ENCODE data around the gene BRIP1.

Gene BRIP1

GRCh38 chr17:61809816-61810392 lies 53.4 kb downstream of the BRIP1 start:
- Histone ChIP-seq H3K36me3 (ENCODE audit: control insufficient read depth in 1 of 2, insufficient read depth in 2 of 2, low read length in 2 of 2) (no peaks in the 10 kb centered on the region), H3K4me1 (ENCODE audit: control insufficient read depth in 1 of 2, insufficient read depth in 2 of 2, low read length in 2 of 2) (no peaks in the 10 kb centered on the region), H3K27ac (ENCODE audit: low read depth, low read length) (no peak overlapping the region)

GRCh38 chr17:61808442-61808841 lies 54.9 kb downstream of the BRIP1 start:
- H3K9me3 ChIP-seq (ENCODE audit: control insufficient read depth in 1 of 2, low read length in 2 of 2): no peaks in the 10 kb centered on the region
- H3K4me1 ChIP-seq (ENCODE audit: control insufficient read depth in 1 of 2, insufficient read depth in 2 of 2, low read length in 2 of 2): no peaks in the 10 kb centered on the region
- H3K36me3 ChIP-seq (ENCODE audit: control insufficient read depth in 1 of 2, insufficient read depth in 2 of 2, low read length in 2 of 2): no peaks in the 10 kb centered on the region
- H3K27ac ChIP-seq (ENCODE audit: low read depth, low read length): no peak overlapping the region
- H3K27me3 ChIP-seq (ENCODE audit: control insufficient read depth in 1 of 2, insufficient read depth in 2 of 2, low read length in 2 of 2): no peaks in the 10 kb centered on the region
- no peak overlapping the region for H3K4me3 ChIP-seq (ENCODE audit: low read depth in 1 of 2, low read length in 2 of 2)
- H3K9ac ChIP-seq (ENCODE audit: low read depth in 1 of 2, low read length in 2 of 2): no peak overlapping the region

More at GRCh38 chr17:61809816-61810392, 53.4 kb downstream of the BRIP1 start:
- no peak overlapping the region for H3K9ac ChIP-seq (ENCODE audit: low read depth in 1 of 2, low read length in 2 of 2)
- no peak overlapping the region for H3K4me3 ChIP-seq (ENCODE audit: low read depth in 1 of 2, low read length in 2 of 2)
- no peaks in the 10 kb centered on the region for H3K9me3 ChIP-seq (ENCODE audit: control insufficient read depth in 1 of 2, low read length in 2 of 2)
- H3K27me3 ChIP-seq (ENCODE audit: control insufficient read depth in 1 of 2, insufficient read depth in 2 of 2, low read length in 2 of 2): no peaks in the 10 kb centered on the region

GRCh38 chr17:61806936-61807335 lies 56.4 kb downstream of the BRIP1 start:
- H3K27me3 ChIP-seq (ENCODE audit: control insufficient read depth in 1 of 2, insufficient read depth in 2 of 2, low read length in 2 of 2): no peaks in the 10 kb centered on the region
- H3K9me3 ChIP-seq (ENCODE audit: control insufficient read depth in 1 of 2, low read length in 2 of 2): no peaks in the 10 kb centered on the region
- H3K27ac ChIP-seq (ENCODE audit: low read depth, low read length): no peak overlapping the region

GRCh38 chr17:61806081-61806828 lies 57.1 kb downstream of the BRIP1 start:
- Histone ChIP-seq H3K9me3 (ENCODE audit: control insufficient read depth in 1 of 2, low read length in 2 of 2) (no peaks in the 10 kb centered on the region), H3K4me1 (ENCODE audit: control insufficient read depth in 1 of 2, insufficient read depth in 2 of 2, low read length in 2 of 2) (no peaks in the 10 kb centered on the region)

More at GRCh38 chr17:61806936-61807335, 56.4 kb downstream of the BRIP1 start:
- Histone ChIP-seq H3K36me3 (ENCODE audit: control insufficient read depth in 1 of 2, insufficient read depth in 2 of 2, low read length in 2 of 2) (no peaks in the 10 kb centered on the region), H3K4me3 (ENCODE audit: low read depth in 1 of 2, low read length in 2 of 2) (no peak overlapping the region), H3K9ac (ENCODE audit: low read depth in 1 of 2, low read length in 2 of 2) (no peak overlapping the region), H3K4me1 (ENCODE audit: control insufficient read depth in 1 of 2, insufficient read depth in 2 of 2, low read length in 2 of 2) (no peaks in the 10 kb centered on the region)

GRCh38 chr17:61805399-61805798 lies 57.9 kb downstream of the BRIP1 start:
- no peaks in the 10 kb centered on the region for H3K27me3 ChIP-seq (ENCODE audit: control insufficient read depth in 1 of 2, insufficient read depth in 2 of 2, low read length in 2 of 2)
- H3K4me3 ChIP-seq (ENCODE audit: low read depth in 1 of 2, low read length in 2 of 2): no peak overlapping the region
- H3K27ac ChIP-seq (ENCODE audit: low read depth, low read length): no peak overlapping the region
- H3K4me1 ChIP-seq (ENCODE audit: control insufficient read depth in 1 of 2, insufficient read depth in 2 of 2, low read length in 2 of 2): no peaks in the 10 kb centered on the region
- no peaks in the 10 kb centered on the region for H3K9me3 ChIP-seq (ENCODE audit: control insufficient read depth in 1 of 2, low read length in 2 of 2)
- H3K36me3 ChIP-seq (ENCODE audit: control insufficient read depth in 1 of 2, insufficient read depth in 2 of 2, low read length in 2 of 2): no peaks in the 10 kb centered on the region
- no peak overlapping the region for H3K9ac ChIP-seq (ENCODE audit: low read depth in 1 of 2, low read length in 2 of 2)

More at GRCh38 chr17:61806081-61806828, 57.1 kb downstream of the BRIP1 start:
- H3K36me3 ChIP-seq (ENCODE audit: control insufficient read depth in 1 of 2, insufficient read depth in 2 of 2, low read length in 2 of 2): no peaks in the 10 kb centered on the region
- no peak overlapping the region for H3K9ac ChIP-seq (ENCODE audit: low read depth in 1 of 2, low read length in 2 of 2)
- no peak overlapping the region for H3K27ac ChIP-seq (ENCODE audit: low read depth, low read length)
- no peak overlapping the region for H3K4me3 ChIP-seq (ENCODE audit: low read depth in 1 of 2, low read length in 2 of 2)
- H3K27me3 ChIP-seq (ENCODE audit: control insufficient read depth in 1 of 2, insufficient read depth in 2 of 2, low read length in 2 of 2): no peaks in the 10 kb centered on the region

GRCh38 chr17:61803796-61804195 lies 59.5 kb downstream of the BRIP1 start:
- Histone ChIP-seq H3K27ac (ENCODE audit: low read depth, low read length) (no peak overlapping the region), H3K9ac (ENCODE audit: low read depth in 1 of 2, low read length in 2 of 2) (no peak overlapping the region), H3K4me3 (ENCODE audit: low read depth in 1 of 2, low read length in 2 of 2) (no peak overlapping the region), H3K27me3 (ENCODE audit: control insufficient read depth in 1 of 2, insufficient read depth in 2 of 2, low read length in 2 of 2) (no peaks in the 10 kb centered on the region), H3K9me3 (ENCODE audit: control insufficient read depth in 1 of 2, low read length in 2 of 2) (no peaks in the 10 kb centered on the region), H3K36me3 (ENCODE audit: control insufficient read depth in 1 of 2, insufficient read depth in 2 of 2, low read length in 2 of 2) (no peaks in the 10 kb centered on the region), H3K4me1 (ENCODE audit: control insufficient read depth in 1 of 2, insufficient read depth in 2 of 2, low read length in 2 of 2) (no peaks in the 10 kb centered on the region)

- Histone ChIP-seq H3K27ac (ENCODE audit: low read depth, low read length) (no peak overlapping the region), H3K4me1 (ENCODE audit: control insufficient read depth in 1 of 2, insufficient read depth in 2 of 2, low read length in 2 of 2) (no peaks in the 10 kb centered on the region), H3K4me3 (ENCODE audit: low read depth in 1 of 2, low read length in 2 of 2) (no peak overlapping the region), H3K9me3 (ENCODE audit: control insufficient read depth in 1 of 2, low read length in 2 of 2) (no peaks in the 10 kb centered on the region), H3K27me3 (ENCODE audit: control insufficient read depth in 1 of 2, insufficient read depth in 2 of 2, low read length in 2 of 2) (no peaks in the 10 kb centered on the region), H3K36me3 (ENCODE audit: control insufficient read depth in 1 of 2, insufficient read depth in 2 of 2, low read length in 2 of 2) (no peaks in the 10 kb centered on the region), H3K9ac (ENCODE audit: low read depth in 1 of 2, low read length in 2 of 2) (no peak overlapping the region)
These were observed 60.1 kb downstream of the BRIP1 start for GRCh38 chr17:61803216-61803615.

- Histone ChIP-seq H3K27ac (ENCODE audit: low read depth, low read length) (no peak overlapping the region), H3K36me3 (ENCODE audit: control insufficient read depth in 1 of 2, insufficient read depth in 2 of 2, low read length in 2 of 2) (no peaks in the 10 kb centered on the region), H3K27me3 (ENCODE audit: control insufficient read depth in 1 of 2, insufficient read depth in 2 of 2, low read length in 2 of 2) (no peaks in the 10 kb centered on the region), H3K4me3 (ENCODE audit: low read depth in 1 of 2, low read length in 2 of 2) (no peak overlapping the region), H3K4me1 (ENCODE audit: control insufficient read depth in 1 of 2, insufficient read depth in 2 of 2, low read length in 2 of 2) (no peaks in the 10 kb centered on the region), H3K9me3 (ENCODE audit: control insufficient read depth in 1 of 2, low read length in 2 of 2) (no peaks in the 10 kb centered on the region), H3K9ac (ENCODE audit: low read depth in 1 of 2, low read length in 2 of 2) (no peak overlapping the region)
These were observed 63.4 kb downstream of the BRIP1 start for GRCh38 chr17:61799812-61800484.

- Histone ChIP-seq H3K27ac (ENCODE audit: low read depth, low read length) (no peak overlapping the region), H3K27me3 (ENCODE audit: control insufficient read depth in 1 of 2, insufficient read depth in 2 of 2, low read length in 2 of 2) (no peaks in the 10 kb centered on the region), H3K4me1 (ENCODE audit: control insufficient read depth in 1 of 2, insufficient read depth in 2 of 2, low read length in 2 of 2) (no peaks in the 10 kb centered on the region), H3K9me3 (ENCODE audit: control insufficient read depth in 1 of 2, low read length in 2 of 2) (no peaks in the 10 kb centered on the region), H3K4me3 (ENCODE audit: low read depth in 1 of 2, low read length in 2 of 2) (no peak overlapping the region), H3K36me3 (ENCODE audit: control insufficient read depth in 1 of 2, insufficient read depth in 2 of 2, low read length in 2 of 2) (no peaks in the 10 kb centered on the region), H3K9ac (ENCODE audit: low read depth in 1 of 2, low read length in 2 of 2) (no peak overlapping the region)
These were observed 66.0 kb downstream of the BRIP1 start for GRCh38 chr17:61797283-61797682.

- no peaks in the 10 kb centered on the region for H3K27me3 ChIP-seq (ENCODE audit: control insufficient read depth in 1 of 2, insufficient read depth in 2 of 2, low read length in 2 of 2)
- H3K4me1 ChIP-seq (ENCODE audit: control insufficient read depth in 1 of 2, insufficient read depth in 2 of 2, low read length in 2 of 2): no peaks in the 10 kb centered on the region
- H3K9ac ChIP-seq (ENCODE audit: low read depth in 1 of 2, low read length in 2 of 2): no peak overlapping the region
- no peaks in the 10 kb centered on the region for H3K9me3 ChIP-seq (ENCODE audit: control insufficient read depth in 1 of 2, low read length in 2 of 2)
- no peaks in the 10 kb centered on the region for H3K36me3 ChIP-seq (ENCODE audit: control insufficient read depth in 1 of 2, insufficient read depth in 2 of 2, low read length in 2 of 2)
- no peak overlapping the region for H3K27ac ChIP-seq (ENCODE audit: low read depth, low read length)
- no peak overlapping the region for H3K4me3 ChIP-seq (ENCODE audit: low read depth in 1 of 2, low read length in 2 of 2)
These were observed 67.8 kb downstream of the BRIP1 start for GRCh38 chr17:61795546-61795945.
